K562 treated with DMSO at 1 percent for 24 hours (cell line): ENCODE results near the gene PLCB2. TPM values are rescaled to one million over a fixed set of nuclear protein-coding genes. Genes with fewer than 3 reads are reported as not detected.

Experiments
- total RNA-seq: library from RNA; unstranded; fragments of 300-600 nt; gene quantifications from 2 replicates; pipeline ENCODE4 v1.2.3, GENCODE V29; 2022; ENCODE audit warnings: low read depth; ENCODE audit not compliant: insufficient read depth

PLCB2 gene, protein sequence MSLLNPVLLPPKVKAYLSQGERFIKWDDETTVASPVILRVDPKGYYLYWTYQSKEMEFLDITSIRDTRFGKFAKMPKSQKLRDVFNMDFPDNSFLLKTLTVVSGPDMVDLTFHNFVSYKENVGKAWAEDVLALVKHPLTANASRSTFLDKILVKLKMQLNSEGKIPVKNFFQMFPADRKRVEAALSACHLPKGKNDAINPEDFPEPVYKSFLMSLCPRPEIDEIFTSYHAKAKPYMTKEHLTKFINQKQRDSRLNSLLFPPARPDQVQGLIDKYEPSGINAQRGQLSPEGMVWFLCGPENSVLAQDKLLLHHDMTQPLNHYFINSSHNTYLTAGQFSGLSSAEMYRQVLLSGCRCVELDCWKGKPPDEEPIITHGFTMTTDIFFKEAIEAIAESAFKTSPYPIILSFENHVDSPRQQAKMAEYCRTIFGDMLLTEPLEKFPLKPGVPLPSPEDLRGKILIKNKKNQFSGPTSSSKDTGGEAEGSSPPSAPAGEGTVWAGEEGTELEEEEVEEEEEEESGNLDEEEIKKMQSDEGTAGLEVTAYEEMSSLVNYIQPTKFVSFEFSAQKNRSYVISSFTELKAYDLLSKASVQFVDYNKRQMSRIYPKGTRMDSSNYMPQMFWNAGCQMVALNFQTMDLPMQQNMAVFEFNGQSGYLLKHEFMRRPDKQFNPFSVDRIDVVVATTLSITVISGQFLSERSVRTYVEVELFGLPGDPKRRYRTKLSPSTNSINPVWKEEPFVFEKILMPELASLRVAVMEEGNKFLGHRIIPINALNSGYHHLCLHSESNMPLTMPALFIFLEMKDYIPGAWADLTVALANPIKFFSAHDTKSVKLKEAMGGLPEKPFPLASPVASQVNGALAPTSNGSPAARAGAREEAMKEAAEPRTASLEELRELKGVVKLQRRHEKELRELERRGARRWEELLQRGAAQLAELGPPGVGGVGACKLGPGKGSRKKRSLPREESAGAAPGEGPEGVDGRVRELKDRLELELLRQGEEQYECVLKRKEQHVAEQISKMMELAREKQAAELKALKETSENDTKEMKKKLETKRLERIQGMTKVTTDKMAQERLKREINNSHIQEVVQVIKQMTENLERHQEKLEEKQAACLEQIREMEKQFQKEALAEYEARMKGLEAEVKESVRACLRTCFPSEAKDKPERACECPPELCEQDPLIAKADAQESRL
- 7.2 and 7.7 TPM in 2 replicates for total RNA-seq

DNA sequence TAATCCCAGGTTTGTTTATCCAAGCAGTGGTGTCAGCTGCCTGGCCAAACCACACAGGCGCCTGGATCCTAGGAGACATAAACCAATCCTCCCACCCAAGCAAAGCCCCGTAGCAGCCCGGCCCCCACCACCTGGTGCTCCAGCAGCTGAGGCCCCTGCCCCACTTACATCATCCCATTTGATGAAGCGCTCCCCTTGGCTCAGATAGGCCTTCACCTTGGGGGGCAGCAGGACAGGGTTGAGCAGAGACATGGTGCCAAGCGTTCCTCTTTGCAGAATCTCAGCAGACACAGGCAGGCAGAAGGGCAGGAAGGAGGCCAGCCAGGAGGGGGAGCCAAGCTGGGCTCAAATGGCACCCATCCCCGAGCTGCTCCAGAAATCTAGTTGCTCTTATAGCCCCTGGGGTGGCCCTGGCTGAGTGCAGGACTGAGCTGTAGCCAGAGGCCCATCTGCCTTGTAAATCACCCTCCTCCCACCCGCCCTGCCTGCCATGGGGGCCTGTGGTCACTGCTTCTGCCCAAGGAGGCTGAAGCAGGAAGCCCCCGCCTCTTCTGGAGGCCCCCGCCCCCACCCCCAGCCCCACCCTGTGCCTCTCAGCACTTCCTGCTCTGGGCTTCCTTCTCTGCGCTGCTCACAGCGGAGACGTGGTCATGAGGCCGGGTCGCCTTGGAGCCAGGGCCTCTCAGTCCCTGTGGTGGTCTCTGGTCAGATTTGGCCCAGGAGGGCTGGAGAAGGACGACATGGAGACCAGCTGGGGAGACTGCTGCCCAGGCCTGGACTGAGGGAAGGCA, at the start of gene PLCB2:
Gene PLCB2 (minus strand): TSS at position 515 of the 791 bp plus-strand sequence. CDS start 263 bp downstream, at position 252.

DNA sequence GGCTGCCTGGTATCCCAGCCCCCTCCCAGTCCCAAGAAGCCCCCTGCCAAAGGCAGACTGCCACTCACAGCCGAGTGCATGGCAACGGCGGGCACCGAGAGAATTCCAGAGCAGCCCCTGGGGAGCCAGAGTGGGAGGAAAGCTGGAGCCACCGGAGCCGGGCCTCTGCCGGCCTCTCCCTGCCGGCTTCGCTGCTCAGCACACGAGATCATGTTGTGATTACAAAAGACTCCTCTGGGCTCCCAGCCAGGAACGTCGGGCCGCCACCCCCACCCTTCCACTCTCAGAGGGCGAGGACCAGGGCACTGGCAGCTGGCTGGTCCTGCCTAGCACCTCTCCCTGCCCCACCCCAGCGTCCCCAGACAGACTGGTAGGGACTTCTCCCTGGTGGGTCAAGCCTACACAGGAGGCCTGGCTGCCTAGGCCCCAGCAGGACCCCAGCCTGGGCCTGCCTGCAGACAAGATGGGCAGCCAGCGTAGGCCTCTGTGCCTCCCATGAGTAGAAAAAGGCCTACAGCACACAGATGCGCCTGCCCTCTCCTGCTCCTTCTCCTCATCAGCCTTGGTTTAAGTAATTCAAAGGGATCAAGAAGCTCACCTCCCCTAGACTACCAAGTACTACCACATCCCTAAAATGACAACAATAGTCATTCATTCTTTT, 33.1 kb upstream of the PLCB2 start, which contains the start of gene CCDC9B:
Gene CCDC9B (minus strand): TSS at position 200 of the 661 bp plus-strand sequence. CDS start 120 bp downstream, at position 80.

DNA sequence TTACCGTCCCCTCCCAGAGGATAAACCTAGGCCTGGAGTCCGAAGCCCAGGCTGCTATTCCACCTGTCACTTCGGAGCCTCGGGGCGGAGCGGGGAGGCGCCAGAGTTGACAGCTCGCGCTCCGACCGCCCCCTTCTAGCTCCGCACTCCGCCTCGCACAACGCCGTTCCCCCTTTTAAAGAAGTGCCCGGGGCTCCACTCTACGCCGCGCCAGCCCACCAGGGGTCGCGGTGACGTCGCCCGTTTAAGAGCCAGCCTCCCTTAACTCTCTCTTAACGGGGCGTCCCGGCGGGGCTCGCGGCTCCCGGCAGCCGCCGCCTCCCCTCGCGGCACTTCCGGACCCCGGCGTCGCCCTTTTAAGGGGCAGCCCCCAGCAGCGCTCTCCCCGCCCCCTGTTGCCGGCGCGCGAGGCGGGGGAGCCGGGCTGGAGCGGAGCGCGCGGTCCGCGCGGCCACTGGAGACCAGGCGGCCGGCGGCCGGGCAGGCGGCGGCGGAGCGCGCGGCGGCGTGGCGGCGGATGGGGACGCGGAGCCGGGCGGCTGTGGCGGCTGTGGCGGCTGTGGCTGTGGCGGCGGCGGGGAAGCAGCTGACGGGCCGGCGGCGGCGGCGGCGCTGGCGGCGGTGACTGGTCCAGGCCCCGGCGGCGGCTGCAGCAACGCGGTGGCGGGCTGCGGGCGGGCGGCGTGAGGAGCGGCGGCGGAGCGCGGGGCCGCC, 15.7 kb upstream of the PLCB2 start, which contains the start of gene INAFM2:
Gene INAFM2 (plus strand): TSS at position 454 of the 714 bp plus-strand sequence. CDS start 364 bp downstream, outside the sequence.

DNA sequence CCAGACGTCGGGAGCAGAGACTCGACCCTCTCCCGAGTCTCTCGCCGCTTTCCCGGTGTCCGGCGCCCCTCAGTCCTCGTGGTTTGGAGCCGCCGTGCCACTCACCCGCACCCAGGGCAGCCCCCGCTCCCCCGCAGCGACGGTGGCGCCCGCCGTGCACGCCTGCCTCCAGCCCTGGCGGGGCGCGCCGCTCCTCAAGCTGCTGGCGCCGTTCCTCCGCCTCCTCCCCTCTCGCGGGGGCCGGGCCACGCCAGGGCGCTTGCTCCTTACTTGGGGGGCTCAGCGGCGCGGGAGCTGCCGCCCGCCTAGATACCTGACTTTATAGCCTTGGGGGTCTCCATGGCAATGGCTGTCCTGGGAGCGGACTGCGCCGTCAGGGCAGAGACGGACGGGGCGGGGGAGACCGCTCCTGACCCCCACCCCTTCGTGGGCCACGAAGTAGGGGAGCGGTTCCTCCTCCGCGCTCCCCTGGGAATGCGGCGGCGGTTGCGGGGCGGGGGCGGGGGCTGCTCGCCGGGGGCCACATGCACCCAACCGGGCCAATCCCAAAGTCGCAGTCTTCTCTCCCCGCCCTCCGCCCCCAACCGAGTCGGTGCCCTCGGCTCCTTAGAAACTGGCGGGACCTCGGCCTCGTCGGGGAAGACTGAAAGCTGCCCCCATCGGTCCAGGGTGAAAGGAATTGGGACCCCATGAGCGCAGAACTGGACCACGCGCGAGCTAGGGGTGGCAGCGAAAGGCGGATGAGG, 24.7 kb downstream of the PLCB2 start, which contains the start of gene ANKRD63:
Gene ANKRD63 (minus strand): TSS at position 196 of the 746 bp plus-strand sequence. CDS start 478 bp downstream, outside the sequence.

DNA sequence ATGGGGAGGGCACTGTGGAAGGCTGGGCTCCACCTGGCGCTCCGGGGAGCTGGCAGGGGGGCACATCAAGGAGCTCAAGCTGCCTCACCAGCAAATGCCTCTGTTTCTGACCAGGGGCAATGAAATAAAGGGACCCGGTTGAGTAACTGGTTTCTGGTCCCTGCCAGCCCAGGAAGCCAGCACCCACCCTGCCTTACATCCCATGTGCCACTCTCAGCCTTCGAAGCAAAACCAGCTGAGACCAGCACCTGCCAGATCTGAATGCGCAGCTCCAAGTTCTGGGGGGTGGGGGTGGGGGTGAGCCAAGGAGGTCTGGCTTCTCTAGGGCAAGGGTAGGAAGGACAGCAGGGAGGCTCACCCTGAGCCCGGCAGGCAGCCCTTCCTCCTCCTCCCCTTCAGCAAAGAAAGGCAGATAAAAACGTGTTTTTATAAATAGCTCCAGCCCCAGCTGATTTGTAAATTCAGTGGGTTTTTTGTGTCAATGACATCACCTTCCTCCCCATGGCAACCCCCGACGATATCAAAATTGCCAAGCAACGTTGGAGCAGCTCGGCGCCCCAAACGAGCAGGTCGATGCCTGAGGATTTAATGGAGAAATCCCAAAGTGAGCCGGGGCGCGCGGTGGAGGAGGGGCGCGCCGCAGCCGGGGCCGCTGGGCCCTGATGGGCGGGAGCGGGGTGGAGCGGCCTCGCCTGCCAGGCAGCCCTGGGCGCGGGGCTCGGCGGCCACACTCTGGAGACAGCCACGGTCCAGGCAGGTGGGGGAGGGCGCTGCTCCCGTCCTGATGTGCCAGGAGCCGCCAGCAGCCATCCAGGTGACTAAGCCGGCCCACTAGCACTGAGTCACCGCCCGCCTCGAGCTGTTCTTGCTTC, 69.0 kb downstream of the PLCB2 start, which contains the start of gene PAK6:
Gene PAK6 (plus strand): TSS at position 532 of the 872 bp plus-strand sequence. CDS start 25,723 bp downstream, outside the sequence.

Other genes with a start within 250 kb of the PLCB2 start
- 21.5 and 26.5 TPM in 2 replicates for gene BMF, start 199.1 kb downstream of the PLCB2 start, total RNA-seq
- 29.5 and 36.9 TPM in 2 replicates for gene BUB1B, start 146.9 kb downstream of the PLCB2 start, total RNA-seq
- gene PAK6, start 68.9 kb downstream of the PLCB2 start, total RNA-seq, result 0.25 TPM in 1 of 2 replicates, not detected in the other
- 1.3 and 1.6 TPM in 2 replicates for gene ANKRD63, start 24.9 kb downstream of the PLCB2 start, total RNA-seq
- 24.3 and 26.6 TPM in 2 replicates for gene INAFM2, start 15.8 kb upstream of the PLCB2 start, total RNA-seq
- gene CCDC9B, start 33.0 kb upstream of the PLCB2 start, total RNA-seq, result 0.58 and 1.2 TPM in 2 replicates
- gene PHGR1, start 43.1 kb upstream of the PLCB2 start, total RNA-seq, result not detected in 2 replicates
- gene DISP2, start 50.3 kb upstream of the PLCB2 start, total RNA-seq, result 0.06 and 0.09 TPM in 2 replicates
- gene KNSTRN, start 74.8 kb upstream of the PLCB2 start, total RNA-seq, result 34.5 and 40.1 TPM in 2 replicates
- gene IVD, start 97.9 kb upstream of the PLCB2 start, total RNA-seq, result 3.5 TPM in 2 replicates
- 28.7 and 29.9 TPM in 2 replicates for gene BAHD1, start 133.0 kb upstream of the PLCB2 start, total RNA-seq
- gene CHST14, start 163.0 kb upstream of the PLCB2 start, total RNA-seq, result 17.6 and 22.4 TPM in 2 replicates